Fibroblast of lung (primary cell): ENCODE results near the gene FSTL3. TPM values are rescaled to one million over a fixed set of nuclear protein-coding genes. Genes with fewer than 3 reads are reported as not detected.
A peak's percentile ranks its signal among the peaks of the same experiment; 100 is the strongest.

ENCODE experiments used
- DNase-seq, 2 donors: peaks; one replicate each; pipeline versions ENCODE4 v3.0.0 to v3.0.0-alpha.2; 2010; ENCODE audit warnings: low read depth in 2 of 2
- H2AFZ ChIP-seq: 2 replicates; pipeline ENCODE4 v1.5.1; 2012; ENCODE audit warnings: low read length, control low read depth, inconsistent platforms
- H3K27ac ChIP-seq: 2 replicates; pipeline ENCODE4 v1.5.1; 2011; ENCODE audit warnings: low read length, control low read depth; ENCODE audit not compliant: insufficient read depth
- H3K27me3 ChIP-seq: 2 replicates; pipeline ENCODE4 v1.5.1; 2011; ENCODE audit warnings: mild to moderate bottlenecking, low read length; ENCODE audit not compliant: control insufficient read depth, insufficient read depth
- H3K36me3 ChIP-seq: 2 replicates; pipeline ENCODE4 v1.5.1; 2011; ENCODE audit warnings: low read length; ENCODE audit not compliant: control insufficient read depth, insufficient read depth
- H3K4me1 ChIP-seq: 2 replicates; pipeline ENCODE4 v1.5.1; 2011; ENCODE audit warnings: low read length; ENCODE audit not compliant: control insufficient read depth, insufficient read depth; ENCODE audit errors: extremely low read depth
- H3K4me2 ChIP-seq: 2 replicates; pipeline ENCODE4 v1.5.1; 2011; ENCODE audit warnings: low read length, control low read depth; ENCODE audit not compliant: insufficient read depth; ENCODE audit errors: extremely low read depth
- H3K4me3 ChIP-seq, 4 experiments: fragments of 200-600 bp in 1 of 4; sonication (generic) in 1 of 4; replicated peaks in 1 of 4; 2 replicates each; pipeline ENCODE4 v1.5.1; 2011 to 2016; ENCODE audit warnings: low read length in 4 of 4, low read depth in 3 of 4, mild to moderate bottlenecking in 3 of 4, control low read depth in 2 of 4, inconsistent platforms in 1 of 4, mixed read lengths in 1 of 4; ENCODE audit not compliant: insufficient read depth in 1 of 4; ENCODE audit errors: control extremely low read depth in 1 of 4
- H3K79me2 ChIP-seq: 2 replicates; pipeline ENCODE4 v1.5.1; 2012; ENCODE audit warnings: mild to moderate bottlenecking, low read length, inconsistent platforms; ENCODE audit not compliant: control insufficient read depth, insufficient read depth
- H3K9ac ChIP-seq: 2 replicates; pipeline ENCODE4 v1.5.1; 2011; ENCODE audit warnings: mild to moderate bottlenecking, low read length, control low read depth; ENCODE audit not compliant: insufficient read depth
- H3K9me3 ChIP-seq: 2 replicates; pipeline ENCODE4 v1.5.1; 2012; ENCODE audit warnings: low read depth, low read length; ENCODE audit not compliant: control insufficient read depth, insufficient read depth
- H4K20me1 ChIP-seq: 2 replicates; pipeline ENCODE4 v1.5.1; 2011; ENCODE audit warnings: low read length; ENCODE audit not compliant: control insufficient read depth, insufficient read depth; ENCODE audit errors: extremely low read depth
- EZH2 ChIP-seq: IDR thresholded peaks from 2 replicates; pipeline ENCODE4 v1.5.1; 2012; ENCODE audit warnings: low read length, control low read depth, mild to moderate bottlenecking; ENCODE audit errors: missing control alignments
- polyA plus RNA-seq, 2 donors: library from polyadenylated mRNA; depleted of rRNA in 1 of 2; stranded (reverse) in 1 of 2; unstranded in 1 of 2; fragments of >200 nt; gene quantifications; 2 replicates each; pipeline ENCODE4 v1.2.1, GENCODE V29; 2011 to 2012; ENCODE audit warnings: missing spikeins in 1 of 2
- total RNA-seq: library from RNA; depleted of rRNA; stranded (reverse); fragments of >200 nt; gene quantifications from 2 replicates; pipeline ENCODE4 v1.2.1, GENCODE V29; 2014
- TF ChIP-seq, protein P1 (sequence below), 2 donors: IDR thresholded peaks in 1 of 2; conservative IDR thresholded peaks in 1 of 2; 1 replicate in 1 of 2; 2 replicates in 1 of 2; pipeline ENCODE4 v1.5.1; 2011 to 2012; ENCODE audit warnings: low read length in 2 of 2, control low read depth in 1 of 2, inconsistent platforms in 1 of 2, low read depth in 1 of 2, mild to moderate bottlenecking in 1 of 2

Gene FSTL3
- total and polyA plus RNA-seq, 2 donors (not counting 1 experiment from before 2014, with no cell fraction given), result 18.6 to 26.8 TPM

DNA sequence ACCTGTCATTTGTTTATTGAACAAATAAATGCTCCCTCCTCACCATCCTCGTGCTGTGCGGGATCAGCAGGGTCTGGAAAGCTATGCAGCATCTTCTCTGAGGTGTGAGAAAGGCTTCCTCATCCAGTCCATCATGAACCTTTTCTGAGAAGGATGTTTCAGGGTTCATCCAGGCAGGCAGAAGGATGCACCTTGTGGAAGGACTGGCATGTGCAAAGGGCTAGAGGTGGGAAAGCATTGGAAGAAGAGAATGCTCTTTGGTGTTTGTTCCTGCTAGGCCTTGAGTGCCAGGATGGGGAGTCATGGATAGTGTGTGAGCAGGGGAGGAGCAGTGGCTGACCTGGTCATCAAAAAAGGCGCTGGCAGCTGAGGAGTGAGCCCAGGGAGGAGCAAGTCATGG lies 39.2 kb downstream of the FSTL3 start:
- Histone ChIP-seq H3K9ac (no peak overlapping the region), H3K4me1 (no peaks in the 10 kb centered on the region), H3K27me3 (no peaks in the 10 kb centered on the region), H3K9me3 (no peaks in the 10 kb centered on the region), H3K79me2 (no peaks in the 10 kb centered on the region), H3K27ac (no peak overlapping the region), H3K36me3 (no peaks in the 10 kb centered on the region), H3K4me2 (no peak overlapping the region), H2AFZ (no peak overlapping the region), H3K4me3 (no peak overlapping the region), H4K20me1 (no peaks in the 10 kb centered on the region)
- no peak for TF ChIP-seq EZH2
- no peak for DNase-seq

DNA sequence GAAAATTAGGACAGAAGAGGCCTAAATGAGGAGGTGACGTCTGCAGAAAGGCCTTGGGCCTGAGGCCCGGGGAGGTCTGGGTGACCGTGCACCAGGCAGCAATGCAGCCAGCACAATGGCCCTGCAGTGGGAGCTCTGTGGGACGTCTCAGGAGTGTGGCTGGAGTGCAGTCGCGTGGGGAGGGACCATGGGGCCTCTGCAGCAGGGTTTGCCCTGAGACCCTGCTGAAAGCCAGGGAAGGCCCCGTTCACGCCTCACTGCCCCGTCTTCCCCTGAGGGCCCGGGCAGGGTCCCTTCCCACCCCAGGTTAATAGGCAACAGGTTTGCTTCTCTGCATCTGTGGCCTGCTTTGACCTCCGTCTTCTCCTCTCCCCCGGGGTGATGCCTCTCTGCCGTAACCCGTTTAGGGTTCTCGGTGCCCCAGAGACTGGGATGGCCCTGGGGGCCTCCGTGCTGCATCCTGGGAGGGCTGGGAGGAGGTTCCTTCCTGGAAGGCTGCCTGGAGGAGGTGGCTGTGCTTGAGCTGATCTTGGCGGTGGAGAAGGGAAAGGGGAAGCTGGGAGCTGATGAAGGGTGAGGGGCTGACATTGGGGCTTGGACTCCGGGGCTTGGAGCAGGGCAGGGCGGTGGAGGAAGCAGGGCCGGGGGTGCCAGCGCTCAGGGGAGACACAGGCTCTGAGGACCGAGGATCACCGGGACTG lies 42.2 kb downstream of the FSTL3 start:
- H3K9ac ChIP-seq, result no peak overlapping the region
- no peaks in the 10 kb centered on the region for H3K27me3 ChIP-seq
- DNase-seq, result no peak
- H3K36me3 ChIP-seq, result no peaks in the 10 kb centered on the region
- no peaks in the 10 kb centered on the region for H3K4me1 ChIP-seq
- TF ChIP-seq, protein P1, sequence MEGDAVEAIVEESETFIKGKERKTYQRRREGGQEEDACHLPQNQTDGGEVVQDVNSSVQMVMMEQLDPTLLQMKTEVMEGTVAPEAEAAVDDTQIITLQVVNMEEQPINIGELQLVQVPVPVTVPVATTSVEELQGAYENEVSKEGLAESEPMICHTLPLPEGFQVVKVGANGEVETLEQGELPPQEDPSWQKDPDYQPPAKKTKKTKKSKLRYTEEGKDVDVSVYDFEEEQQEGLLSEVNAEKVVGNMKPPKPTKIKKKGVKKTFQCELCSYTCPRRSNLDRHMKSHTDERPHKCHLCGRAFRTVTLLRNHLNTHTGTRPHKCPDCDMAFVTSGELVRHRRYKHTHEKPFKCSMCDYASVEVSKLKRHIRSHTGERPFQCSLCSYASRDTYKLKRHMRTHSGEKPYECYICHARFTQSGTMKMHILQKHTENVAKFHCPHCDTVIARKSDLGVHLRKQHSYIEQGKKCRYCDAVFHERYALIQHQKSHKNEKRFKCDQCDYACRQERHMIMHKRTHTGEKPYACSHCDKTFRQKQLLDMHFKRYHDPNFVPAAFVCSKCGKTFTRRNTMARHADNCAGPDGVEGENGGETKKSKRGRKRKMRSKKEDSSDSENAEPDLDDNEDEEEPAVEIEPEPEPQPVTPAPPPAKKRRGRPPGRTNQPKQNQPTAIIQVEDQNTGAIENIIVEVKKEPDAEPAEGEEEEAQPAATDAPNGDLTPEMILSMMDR (conservative IDR thresholded peaks at IDR 0.05 in 1 of 2, IDR thresholded peaks at IDR 0.05 in 1 of 2; ENCODE audit: low read depth in 1 of 2, low read length in 2 of 2), result no peak
- no peak for TF ChIP-seq EZH2
- no peak overlapping the region for H3K4me3 ChIP-seq
- no peaks in the 10 kb centered on the region for H3K9me3 ChIP-seq
- no peak overlapping the region for H3K4me2 ChIP-seq
- no peaks in the 10 kb centered on the region for H4K20me1 ChIP-seq
- no peaks in the 10 kb centered on the region for H3K79me2 ChIP-seq
- no peak overlapping the region for H2AFZ ChIP-seq
- H3K27ac ChIP-seq, result no peak overlapping the region

DNA sequence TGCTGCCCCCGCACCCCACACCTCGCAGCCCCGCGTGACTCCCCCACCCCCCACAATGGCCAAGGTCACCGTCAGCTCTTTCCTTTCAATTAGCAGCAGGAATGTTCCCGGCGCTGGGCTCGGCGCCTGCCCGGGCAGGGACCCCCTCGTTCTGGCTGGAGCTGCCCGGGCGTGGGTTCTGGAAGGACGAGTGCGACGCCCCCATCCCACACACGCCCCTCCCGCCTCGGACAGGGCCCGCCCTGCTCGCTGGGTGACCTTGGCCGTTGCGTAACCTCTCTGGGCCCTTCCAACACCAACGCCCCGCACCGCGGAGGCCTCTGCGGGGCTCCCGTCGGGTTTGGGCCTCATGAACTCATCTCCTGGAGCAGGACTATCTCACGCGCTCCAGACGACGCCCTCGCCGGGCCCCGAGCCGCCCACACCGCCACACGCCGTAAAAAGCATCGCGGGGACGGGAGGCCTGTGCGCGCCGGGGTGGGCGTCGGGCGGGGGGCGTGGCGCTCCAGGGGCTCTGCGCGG lies 42.9 kb downstream of the FSTL3 start:
- no peaks in the 10 kb centered on the region for H3K4me1 ChIP-seq
- no peaks in the 10 kb centered on the region for H3K9me3 ChIP-seq
- no peak overlapping the region for H3K4me2 ChIP-seq
- TF ChIP-seq, protein P1 (conservative IDR thresholded peaks at IDR 0.05 in 1 of 2, IDR thresholded peaks at IDR 0.05 in 1 of 2; ENCODE audit: low read depth in 1 of 2, low read length in 2 of 2), result no peak
- no peak for TF ChIP-seq EZH2
- no peaks in the 10 kb centered on the region for H3K27me3 ChIP-seq
- no peaks in the 10 kb centered on the region for H3K79me2 ChIP-seq
- H3K36me3 ChIP-seq, result no peaks in the 10 kb centered on the region
- H3K9ac ChIP-seq, result no peak overlapping the region
- H3K4me3 ChIP-seq, result no peak overlapping the region
- H2AFZ ChIP-seq, result no peak overlapping the region
- no peaks in the 10 kb centered on the region for H4K20me1 ChIP-seq
- H3K27ac ChIP-seq, result no peak overlapping the region
- peak in 1 of 2 donors; percentile 79 for DNase-seq
